GM12873 (cell line): Measurements from ENCODE around the gene ARHGAP31.

Experiments
- TF ChIP-seq, protein P1 (sequence below): IDR thresholded peaks from 2 replicates; pipeline ENCODE4 v1.5.1; 2012; ENCODE audit warnings: low read depth, mild to moderate bottlenecking, moderate library complexity, low read length, control low read depth; ENCODE audit not compliant: insufficient read depth; ENCODE audit errors: missing control alignments

ARHGAP31 gene

GRCh38 chr3:119291062-119291700, 3.0 kb upstream of the ARHGAP31 start:
- TF ChIP-seq, protein P1, sequence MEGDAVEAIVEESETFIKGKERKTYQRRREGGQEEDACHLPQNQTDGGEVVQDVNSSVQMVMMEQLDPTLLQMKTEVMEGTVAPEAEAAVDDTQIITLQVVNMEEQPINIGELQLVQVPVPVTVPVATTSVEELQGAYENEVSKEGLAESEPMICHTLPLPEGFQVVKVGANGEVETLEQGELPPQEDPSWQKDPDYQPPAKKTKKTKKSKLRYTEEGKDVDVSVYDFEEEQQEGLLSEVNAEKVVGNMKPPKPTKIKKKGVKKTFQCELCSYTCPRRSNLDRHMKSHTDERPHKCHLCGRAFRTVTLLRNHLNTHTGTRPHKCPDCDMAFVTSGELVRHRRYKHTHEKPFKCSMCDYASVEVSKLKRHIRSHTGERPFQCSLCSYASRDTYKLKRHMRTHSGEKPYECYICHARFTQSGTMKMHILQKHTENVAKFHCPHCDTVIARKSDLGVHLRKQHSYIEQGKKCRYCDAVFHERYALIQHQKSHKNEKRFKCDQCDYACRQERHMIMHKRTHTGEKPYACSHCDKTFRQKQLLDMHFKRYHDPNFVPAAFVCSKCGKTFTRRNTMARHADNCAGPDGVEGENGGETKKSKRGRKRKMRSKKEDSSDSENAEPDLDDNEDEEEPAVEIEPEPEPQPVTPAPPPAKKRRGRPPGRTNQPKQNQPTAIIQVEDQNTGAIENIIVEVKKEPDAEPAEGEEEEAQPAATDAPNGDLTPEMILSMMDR, result no peak

DNA sequence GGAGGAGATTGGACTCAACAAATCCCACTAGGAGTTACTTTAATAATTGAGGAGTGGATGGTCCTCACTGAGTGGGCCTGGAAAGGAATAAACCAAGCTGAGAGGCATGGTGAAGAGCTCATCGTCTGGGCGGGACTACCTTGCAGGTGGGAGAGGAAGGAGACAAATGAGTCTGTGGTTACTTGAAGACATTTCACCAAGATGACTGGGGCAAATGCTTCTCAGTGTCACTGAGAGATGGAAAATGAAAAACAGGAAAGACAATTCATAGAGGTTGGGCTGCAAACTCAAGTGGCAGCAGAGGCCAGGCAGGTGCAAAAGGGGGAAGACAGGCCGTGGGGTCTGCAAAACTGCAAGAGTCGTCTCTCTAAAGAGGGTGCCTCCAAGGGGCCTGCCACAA, 1.5 kb upstream of the ARHGAP31 start:
- TF ChIP-seq, protein P1, result no peak

DNA sequence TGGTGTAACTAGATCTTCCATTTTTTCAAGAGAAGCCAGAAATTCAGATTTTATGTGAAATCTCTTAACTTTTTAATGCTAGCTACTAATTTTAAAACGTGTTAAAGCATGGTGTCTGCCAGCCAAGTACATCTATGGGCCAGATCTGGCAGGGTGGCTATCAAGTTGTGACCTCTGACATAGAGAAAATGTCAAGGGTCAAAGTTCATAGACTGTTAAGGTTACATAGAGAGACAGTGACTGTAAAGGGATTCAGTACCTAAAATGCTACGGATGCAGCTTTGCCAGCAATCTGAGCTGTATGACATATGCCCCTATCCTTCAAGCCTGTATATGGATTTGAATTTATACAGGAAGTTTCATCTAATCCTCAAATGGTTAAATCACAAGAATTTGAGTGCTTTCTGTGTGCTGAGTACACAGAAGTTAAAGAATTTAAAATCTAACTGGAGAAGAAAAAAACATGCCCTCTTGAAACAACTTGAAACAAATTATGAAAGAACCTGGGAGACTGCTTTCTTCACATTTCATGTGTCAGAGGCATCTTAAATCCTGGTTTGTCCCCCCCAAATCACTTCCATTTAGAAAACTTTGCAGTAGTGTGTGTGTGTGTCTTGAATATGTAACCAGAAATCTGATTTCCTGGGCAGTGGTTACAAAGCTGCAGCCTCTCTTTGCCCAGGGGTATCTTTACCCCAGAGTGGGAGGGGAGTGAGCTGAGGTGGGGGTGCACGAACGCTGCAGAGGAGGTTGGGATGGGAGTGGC, 895 bp upstream of the ARHGAP31 start:
- TF ChIP-seq, protein P1, result no peak

DNA sequence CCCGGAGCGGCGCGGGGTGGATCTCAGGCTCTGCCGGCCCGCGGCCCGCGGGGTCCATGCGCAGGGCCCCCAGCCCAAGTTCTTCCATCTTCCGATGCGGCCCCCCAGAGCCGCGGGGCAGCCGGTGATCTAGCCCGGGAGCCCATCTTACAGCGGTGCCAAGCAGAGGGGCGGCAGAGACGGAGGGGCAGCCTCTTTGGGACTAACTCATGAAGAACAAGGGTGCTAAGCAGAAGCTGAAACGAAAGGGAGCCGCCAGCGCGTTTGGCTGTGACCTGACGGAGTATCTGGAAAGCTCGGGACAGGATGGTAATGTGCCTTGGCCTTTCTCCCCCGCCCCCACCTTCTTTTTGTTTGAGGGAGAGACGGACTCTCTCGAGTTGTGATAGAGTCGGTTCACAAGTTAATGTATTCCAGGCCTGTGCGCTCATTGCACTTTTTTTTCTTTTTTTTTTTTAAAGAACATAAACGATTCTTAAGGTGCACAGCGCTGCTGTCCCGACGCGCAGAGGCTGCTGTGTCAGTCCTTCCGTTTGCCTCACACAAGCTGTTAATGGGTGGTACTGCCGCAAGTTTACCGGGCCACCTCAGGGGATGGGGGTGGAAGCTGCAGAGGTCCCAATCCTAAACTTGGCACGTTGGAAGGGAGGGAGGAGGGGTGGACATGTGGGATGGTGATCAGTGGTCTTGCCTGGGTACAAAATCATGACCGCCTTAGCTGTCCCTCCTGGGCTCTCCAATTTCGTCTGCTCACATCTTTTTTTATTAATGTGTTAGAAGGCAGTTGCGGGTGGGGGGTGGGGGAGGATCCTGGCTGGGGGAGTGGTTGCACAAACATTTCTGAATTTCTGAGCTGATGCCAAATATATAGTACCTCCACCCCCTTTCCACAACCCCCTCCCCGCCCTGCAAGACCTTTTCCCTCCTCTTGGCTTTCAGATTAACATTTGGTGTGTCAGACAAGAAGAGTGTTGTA, 801 bp downstream of the ARHGAP31 start:
- TF ChIP-seq, protein P1, result no peak

GRCh38 chr3:119295816-119296726, 1.9 kb downstream of the ARHGAP31 start:
- TF ChIP-seq, protein P1, result no peak

GRCh38 chr3:119296727-119297122, 2.5 kb downstream of the ARHGAP31 start:
- TF ChIP-seq, protein P1, result no peak
